Measurements from ENCODE around the gene PXDN.
"Not testable (repeated sequence)": the region's sequence is repeated elsewhere in the genome, so short reads cannot be mapped to it uniquely, and the experiment has no call there.

PXDN gene

GRCh38 chr2:1724351-1724750 is 20.0 kb downstream of the PXDN start:
- not testable (repeated sequence) for DNase-seq (ENCODE audit: extremely low read depth in 1 of 2, low read depth in 1 of 2)

- no peak for DNase-seq (ENCODE audit: extremely low read depth in 1 of 2, low read depth in 1 of 2)
Measured at GRCh38 chr2:1723397-1724042, 20.8 kb downstream of the PXDN start.

GRCh38 chr2:1722692-1723091 is 21.6 kb downstream of the PXDN start:
- DNase-seq (ENCODE audit: extremely low read depth in 1 of 2, low read depth in 1 of 2): no peak

GRCh38 chr2:1721706-1722646 is 22.3 kb downstream of the PXDN start:
- DNase-seq (ENCODE audit: extremely low read depth in 1 of 2, low read depth in 1 of 2): no peak

- no peak for DNase-seq (ENCODE audit: extremely low read depth in 1 of 2, low read depth in 1 of 2)
Measured at GRCh38 chr2:1718339-1719220, 25.7 kb downstream of the PXDN start.

- DNase-seq (ENCODE audit: extremely low read depth in 1 of 2, low read depth in 1 of 2): no peak
Measured at GRCh38 chr2:1717113-1717512, 27.2 kb downstream of the PXDN start.

- DNase-seq (ENCODE audit: extremely low read depth in 1 of 2, low read depth in 1 of 2): no peak
Measured at GRCh38 chr2:1716441-1716840, 27.9 kb downstream of the PXDN start.

- not testable (repeated sequence) for DNase-seq (ENCODE audit: extremely low read depth in 1 of 2, low read depth in 1 of 2)
Measured at GRCh38 chr2:1716014-1716305, 28.4 kb downstream of the PXDN start.

- DNase-seq (ENCODE audit: extremely low read depth in 1 of 2, low read depth in 1 of 2): no peak
Measured at GRCh38 chr2:1715184-1716013, 28.9 kb downstream of the PXDN start.

- no peak for DNase-seq (ENCODE audit: extremely low read depth in 1 of 2, low read depth in 1 of 2)
Measured at GRCh38 chr2:1714291-1715064, 29.8 kb downstream of the PXDN start.

- no peak for DNase-seq (ENCODE audit: extremely low read depth in 1 of 2, low read depth in 1 of 2)
Measured at GRCh38 chr2:1713839-1714236, 30.5 kb downstream of the PXDN start.

GRCh38 chr2:1713142-1713838 is 31.0 kb downstream of the PXDN start:
- DNase-seq (ENCODE audit: extremely low read depth in 1 of 2, low read depth in 1 of 2): no peak

- DNase-seq (ENCODE audit: extremely low read depth in 1 of 2, low read depth in 1 of 2): no peak
Measured at GRCh38 chr2:1709946-1710560, 34.3 kb downstream of the PXDN start.

- no peak for DNase-seq (ENCODE audit: extremely low read depth in 1 of 2, low read depth in 1 of 2)
Measured at GRCh38 chr2:1709335-1709605, 35.0 kb downstream of the PXDN start.

- no peak for DNase-seq (ENCODE audit: extremely low read depth in 1 of 2, low read depth in 1 of 2)
Measured at GRCh38 chr2:1708476-1709334, 35.6 kb downstream of the PXDN start.

GRCh38 chr2:1707771-1708418 is 36.4 kb downstream of the PXDN start:
- no peak for DNase-seq (ENCODE audit: extremely low read depth in 1 of 2, low read depth in 1 of 2)

GRCh38 chr2:1706089-1706841 is 38.0 kb downstream of the PXDN start:
- DNase-seq (ENCODE audit: extremely low read depth in 1 of 2, low read depth in 1 of 2): not testable (repeated sequence)
